ENCODE results near the gene ULK3. TPM values are rescaled to one million over a fixed set of nuclear protein-coding genes. Genes with fewer than 3 reads are reported as not detected.

Gene ULK3
- total and polyA plus RNA-seq, 10 of the 15 experiments (the other 5 are each of a cell fraction or from before 2014, with no cell fraction given) = 0.64 to 38.8 (median 27.1) TPM

- TF ChIP-seq CBX3 (IDR thresholded peaks at IDR 0.05; ENCODE audit: borderline replicate concordance, low read depth) (no peak), DPF2 (IDR thresholded peaks at IDR 0.05) (0 out of 2 replicates have a peak, but pooled peaks have one; percentile 39), RFX5 (IDR thresholded peaks at IDR 0.05; ENCODE audit: low read depth, low read length) (peak; percentile 46; the same call in 1 of the 2 replicates), SREBF2 (IDR thresholded peaks at IDR 0.05; ENCODE audit: low read length) (0 out of 2 replicates have a peak, but pooled peaks have one; percentile 26), STAT3 (IDR thresholded peaks at IDR 0.05; ENCODE audit: low read depth, low read length) (no peak), EGR1 (IDR thresholded peaks at IDR 0.05; ENCODE audit: borderline replicate concordance in 1 of 2, low read depth in 2 of 2, low read length in 2 of 2) (peak in 1 of 2 experiments; percentile 40; a peak in 1 of 3 replicates), ZBTB11 (CRISPR knock-in tag; IDR thresholded peaks at IDR 0.05) (no peak), ELK1 (IDR thresholded peaks at IDR 0.05; ENCODE audit: low read depth, low read length) (peak; percentile 57; the same call in 1 of the 2 replicates), IRF4 (IDR thresholded peaks at IDR 0.05; ENCODE audit: low read depth, low read length) (0 out of 2 replicates have a peak, but pooled peaks have one; percentile 5), PAX8 (IDR thresholded peaks at IDR 0.05) (no peak), SP1 (IDR thresholded peaks at IDR 0.05; ENCODE audit: low read depth, low read length) (no peak), NFIC (IDR thresholded peaks at IDR 0.05; ENCODE audit: low read depth, low read length) (no peak), TAF1 (IDR thresholded peaks at IDR 0.05; ENCODE audit: borderline replicate concordance, low read depth, low read length) (peak; percentile 89), ZNF207 (IDR thresholded peaks at IDR 0.05; ENCODE audit: borderline replicate concordance) (peak; percentile 20; the same call in 1 of the 2 replicates), ETV6 (conservative IDR thresholded peaks at IDR 0.05 in 1 of 2, IDR thresholded peaks at IDR 0.05 in 1 of 2; ENCODE audit: borderline replicate concordance in 1 of 2, low read depth in 1 of 2) (no peak), YY1 (IDR thresholded peaks at IDR 0.05; ENCODE audit: low read depth, low read length) (peak; percentile 97), PAX5 (IDR thresholded peaks at IDR 0.05; ENCODE audit: borderline replicate concordance, low read depth, low read length) (peak; percentile 42; the same call in 1 of the 2 replicates), RELA (IDR thresholded peaks at IDR 0.05; ENCODE audit: borderline replicate concordance, partially characterized antibody) (peak; percentile 64), TARDBP (IDR thresholded peaks at IDR 0.05; ENCODE audit: borderline replicate concordance) (0 out of 2 replicates have a peak, but pooled peaks have one; percentile 65), SMC3 (IDR thresholded peaks at IDR 0.05; ENCODE audit: borderline replicate concordance, low read length) (no peak), BRCA1 (IDR thresholded peaks at IDR 0.05; ENCODE audit: low read depth, low read length) (no peak), NR2F1 (conservative IDR thresholded peaks at IDR 0.05) (0 out of 2 replicates have a peak, but pooled peaks have one; percentile 31), SIX5 (IDR thresholded peaks at IDR 0.05; ENCODE audit: low read depth, low read length, severe bottlenecking) (peak; percentile 96), MTA3 (IDR thresholded peaks at IDR 0.05; ENCODE audit: borderline replicate concordance, low read length) (no peak), TBL1XR1 (IDR thresholded peaks at IDR 0.05; ENCODE audit: low read depth, low read length) (0 out of 2 replicates have a peak, but pooled peaks have one; percentile 46), RCOR1 (conservative IDR thresholded peaks at IDR 0.05; ENCODE audit: low read depth, low read length) (0 out of 2 replicates have a peak, but pooled peaks have one; percentile 36), BMI1 (IDR thresholded peaks at IDR 0.05; ENCODE audit: borderline replicate concordance) (no peak), BHLHE40 (IDR thresholded peaks at IDR 0.05; ENCODE audit: borderline replicate concordance in 1 of 2, low read depth in 2 of 2, low read length in 1 of 2) (peak; percentile 37 to 80; a peak in 3 of 4 replicates)
Measured at GRCh38 chr15:74889883-74890664, 47.1 kb upstream of the ULK3 start, which contains the start of gene MPI (continued).

Measured in GM12878 (cell line).